ENCODE measurements around the gene IFITM2.

- TF ChIP-seq, protein P1, sequence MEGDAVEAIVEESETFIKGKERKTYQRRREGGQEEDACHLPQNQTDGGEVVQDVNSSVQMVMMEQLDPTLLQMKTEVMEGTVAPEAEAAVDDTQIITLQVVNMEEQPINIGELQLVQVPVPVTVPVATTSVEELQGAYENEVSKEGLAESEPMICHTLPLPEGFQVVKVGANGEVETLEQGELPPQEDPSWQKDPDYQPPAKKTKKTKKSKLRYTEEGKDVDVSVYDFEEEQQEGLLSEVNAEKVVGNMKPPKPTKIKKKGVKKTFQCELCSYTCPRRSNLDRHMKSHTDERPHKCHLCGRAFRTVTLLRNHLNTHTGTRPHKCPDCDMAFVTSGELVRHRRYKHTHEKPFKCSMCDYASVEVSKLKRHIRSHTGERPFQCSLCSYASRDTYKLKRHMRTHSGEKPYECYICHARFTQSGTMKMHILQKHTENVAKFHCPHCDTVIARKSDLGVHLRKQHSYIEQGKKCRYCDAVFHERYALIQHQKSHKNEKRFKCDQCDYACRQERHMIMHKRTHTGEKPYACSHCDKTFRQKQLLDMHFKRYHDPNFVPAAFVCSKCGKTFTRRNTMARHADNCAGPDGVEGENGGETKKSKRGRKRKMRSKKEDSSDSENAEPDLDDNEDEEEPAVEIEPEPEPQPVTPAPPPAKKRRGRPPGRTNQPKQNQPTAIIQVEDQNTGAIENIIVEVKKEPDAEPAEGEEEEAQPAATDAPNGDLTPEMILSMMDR (conservative IDR thresholded peaks at IDR 0.05; ENCODE audit: low read depth in 2 of 2), result no peak
- TF ChIP-seq EZH2 (IDR thresholded peaks at IDR 0.05; ENCODE audit: low read depth, unreplicated experiment), result no peak
- TF ChIP-seq CREB1 (CRISPR knock-in tag; IDR thresholded peaks at IDR 0.05; ENCODE audit: low read depth), result no peak
- TF ChIP-seq, protein P2, sequence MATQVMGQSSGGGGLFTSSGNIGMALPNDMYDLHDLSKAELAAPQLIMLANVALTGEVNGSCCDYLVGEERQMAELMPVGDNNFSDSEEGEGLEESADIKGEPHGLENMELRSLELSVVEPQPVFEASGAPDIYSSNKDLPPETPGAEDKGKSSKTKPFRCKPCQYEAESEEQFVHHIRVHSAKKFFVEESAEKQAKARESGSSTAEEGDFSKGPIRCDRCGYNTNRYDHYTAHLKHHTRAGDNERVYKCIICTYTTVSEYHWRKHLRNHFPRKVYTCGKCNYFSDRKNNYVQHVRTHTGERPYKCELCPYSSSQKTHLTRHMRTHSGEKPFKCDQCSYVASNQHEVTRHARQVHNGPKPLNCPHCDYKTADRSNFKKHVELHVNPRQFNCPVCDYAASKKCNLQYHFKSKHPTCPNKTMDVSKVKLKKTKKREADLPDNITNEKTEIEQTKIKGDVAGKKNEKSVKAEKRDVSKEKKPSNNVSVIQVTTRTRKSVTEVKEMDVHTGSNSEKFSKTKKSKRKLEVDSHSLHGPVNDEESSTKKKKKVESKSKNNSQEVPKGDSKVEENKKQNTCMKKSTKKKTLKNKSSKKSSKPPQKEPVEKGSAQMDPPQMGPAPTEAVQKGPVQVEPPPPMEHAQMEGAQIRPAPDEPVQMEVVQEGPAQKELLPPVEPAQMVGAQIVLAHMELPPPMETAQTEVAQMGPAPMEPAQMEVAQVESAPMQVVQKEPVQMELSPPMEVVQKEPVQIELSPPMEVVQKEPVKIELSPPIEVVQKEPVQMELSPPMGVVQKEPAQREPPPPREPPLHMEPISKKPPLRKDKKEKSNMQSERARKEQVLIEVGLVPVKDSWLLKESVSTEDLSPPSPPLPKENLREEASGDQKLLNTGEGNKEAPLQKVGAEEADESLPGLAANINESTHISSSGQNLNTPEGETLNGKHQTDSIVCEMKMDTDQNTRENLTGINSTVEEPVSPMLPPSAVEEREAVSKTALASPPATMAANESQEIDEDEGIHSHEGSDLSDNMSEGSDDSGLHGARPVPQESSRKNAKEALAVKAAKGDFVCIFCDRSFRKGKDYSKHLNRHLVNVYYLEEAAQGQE (IDR thresholded peaks at IDR 0.05; ENCODE audit: unreplicated experiment), result no peak
Observed at GRCh38 chr11:329886-330253, 22.3 kb downstream of the IFITM2 start.
